Measurements from ENCODE around the gene SAMD3. TPM values are rescaled to one million over a fixed set of nuclear protein-coding genes. Genes with fewer than 3 reads are reported as not detected.

Gene SAMD3
- total RNA-seq, 1 experiment from 2014 or later = 7.5 TPM

DNA sequence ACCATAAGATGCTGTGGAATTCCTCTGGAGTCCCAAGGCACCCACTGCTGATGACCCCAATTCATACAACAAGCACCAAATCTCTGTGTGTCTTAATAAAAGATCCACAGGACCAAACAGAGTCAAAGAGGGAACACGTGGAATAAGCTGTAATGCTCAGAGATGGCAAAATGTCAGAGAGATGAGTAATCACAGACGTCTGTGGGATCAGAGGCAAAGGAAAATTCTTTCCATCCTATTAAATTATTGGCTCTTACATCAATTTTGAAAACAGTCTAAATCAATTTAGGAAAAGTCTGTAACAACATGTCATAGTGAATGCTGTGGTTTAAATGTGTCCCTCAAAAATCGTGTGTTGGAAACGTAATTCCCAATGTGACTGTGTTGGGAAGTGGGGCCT, 17.5 kb upstream of the SAMD3 start:
- ChIA-PET POLR2A (no interaction called here), CTCF (interaction anchor here (1.1 kb wide), 1 partner anchor 42 kb away, joined by 3 read pairs; no protein-coding TSS in a partner anchor), RAD21 (ENCODE audit: low non-redundant PET in 1 of 2, low total read pairs in 2 of 2, uncharacterized antibody in 2 of 2, unreplicated experiment in 2 of 2) (no interaction called here)
- H2AFZ ChIP-seq (ENCODE audit: low read depth, low read length, poor library complexity, severe bottlenecking) = no peak overlapping the region
- no peaks in the 10 kb centered on the region for H3K36me3 ChIP-seq (ENCODE audit: control insufficient read depth in 1 of 2, insufficient read depth in 2 of 2, low read length in 2 of 2)
- intact Hi-C loops (cut with micrococcal nuclease) = no loop called here
- no peaks in the 10 kb centered on the region for H3K79me2 ChIP-seq (ENCODE audit: insufficient read depth, low read length)
- H3K9me2 ChIP-seq (ENCODE audit: insufficient read depth) = no peaks in the 10 kb centered on the region
- BruUV-seq (replicated peaks) = no TSS peak
- no peak overlapping the region for H3K9ac ChIP-seq (ENCODE audit: low read length)
- no peak overlapping the region for H3K4me2 ChIP-seq (ENCODE audit: low read length)
- DNase-seq (ENCODE audit: low read depth, low spot score) (no peak), ATAC-seq (no peak)
- H3K4me1 ChIP-seq (ENCODE audit: control insufficient read depth in 1 of 2, insufficient read depth in 2 of 2, low read length in 2 of 2) = peaks cover 3 to 14% of the 10 kb centered on the region in 2 experiments; a peak in 2 of 4 replicates
- H3K9me3 ChIP-seq (ENCODE audit: control insufficient read depth in 1 of 2, insufficient read depth in 1 of 2, low read depth in 1 of 2, low read length in 2 of 2) = no peaks in the 10 kb centered on the region
- no peaks in the 10 kb centered on the region for H3K27me3 ChIP-seq (ENCODE audit: insufficient read depth, low read length)
- H4K20me1 ChIP-seq (ENCODE audit: insufficient read depth) = no peaks in the 10 kb centered on the region
- H3K27ac ChIP-seq (ENCODE audit: low read depth, low read length) = no peak overlapping the region
- TF ChIP-seq SP1 (IDR thresholded peaks at IDR 0.05; ENCODE audit: low read depth) (no peak), YY1 (IDR thresholded peaks at IDR 0.05; ENCODE audit: extremely low read depth, insufficient replicate concordance, low read depth, low read length) (no peak), SRF (IDR thresholded peaks at IDR 0.05; ENCODE audit: low read depth) (no peak), POLR2A (IDR thresholded peaks at IDR 0.05; ENCODE audit: borderline replicate concordance, extremely low read depth, insufficient read depth, insufficient read length) (no peak), CBX3 (IDR thresholded peaks at IDR 0.05; ENCODE audit: low read depth) (no peak), CEBPB (IDR thresholded peaks at IDR 0.05; ENCODE audit: low read depth) (no peak)
- TF ChIP-seq, protein P1, sequence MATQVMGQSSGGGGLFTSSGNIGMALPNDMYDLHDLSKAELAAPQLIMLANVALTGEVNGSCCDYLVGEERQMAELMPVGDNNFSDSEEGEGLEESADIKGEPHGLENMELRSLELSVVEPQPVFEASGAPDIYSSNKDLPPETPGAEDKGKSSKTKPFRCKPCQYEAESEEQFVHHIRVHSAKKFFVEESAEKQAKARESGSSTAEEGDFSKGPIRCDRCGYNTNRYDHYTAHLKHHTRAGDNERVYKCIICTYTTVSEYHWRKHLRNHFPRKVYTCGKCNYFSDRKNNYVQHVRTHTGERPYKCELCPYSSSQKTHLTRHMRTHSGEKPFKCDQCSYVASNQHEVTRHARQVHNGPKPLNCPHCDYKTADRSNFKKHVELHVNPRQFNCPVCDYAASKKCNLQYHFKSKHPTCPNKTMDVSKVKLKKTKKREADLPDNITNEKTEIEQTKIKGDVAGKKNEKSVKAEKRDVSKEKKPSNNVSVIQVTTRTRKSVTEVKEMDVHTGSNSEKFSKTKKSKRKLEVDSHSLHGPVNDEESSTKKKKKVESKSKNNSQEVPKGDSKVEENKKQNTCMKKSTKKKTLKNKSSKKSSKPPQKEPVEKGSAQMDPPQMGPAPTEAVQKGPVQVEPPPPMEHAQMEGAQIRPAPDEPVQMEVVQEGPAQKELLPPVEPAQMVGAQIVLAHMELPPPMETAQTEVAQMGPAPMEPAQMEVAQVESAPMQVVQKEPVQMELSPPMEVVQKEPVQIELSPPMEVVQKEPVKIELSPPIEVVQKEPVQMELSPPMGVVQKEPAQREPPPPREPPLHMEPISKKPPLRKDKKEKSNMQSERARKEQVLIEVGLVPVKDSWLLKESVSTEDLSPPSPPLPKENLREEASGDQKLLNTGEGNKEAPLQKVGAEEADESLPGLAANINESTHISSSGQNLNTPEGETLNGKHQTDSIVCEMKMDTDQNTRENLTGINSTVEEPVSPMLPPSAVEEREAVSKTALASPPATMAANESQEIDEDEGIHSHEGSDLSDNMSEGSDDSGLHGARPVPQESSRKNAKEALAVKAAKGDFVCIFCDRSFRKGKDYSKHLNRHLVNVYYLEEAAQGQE (IDR thresholded peaks at IDR 0.05; ENCODE audit: low read depth) = no peak
- TF ChIP-seq, protein P2, sequence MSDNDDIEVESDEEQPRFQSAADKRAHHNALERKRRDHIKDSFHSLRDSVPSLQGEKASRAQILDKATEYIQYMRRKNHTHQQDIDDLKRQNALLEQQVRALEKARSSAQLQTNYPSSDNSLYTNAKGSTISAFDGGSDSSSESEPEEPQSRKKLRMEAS (IDR thresholded peaks at IDR 0.05) = 0 out of 2 replicates have a peak, but pooled peaks have one; percentile 20
- no peak overlapping the region for H3K4me3 ChIP-seq (replicated peaks in 1 of 2; ENCODE audit: low read depth in 1 of 2, low read length in 2 of 2)

All from HCT116 (cell line).